Smooth muscle cell (in vitro differentiated cells): Measurements from ENCODE around the gene SLC4A8. TPM values are rescaled to one million over a fixed set of nuclear protein-coding genes. Genes with fewer than 3 reads are reported as not detected.

Source experiments
- DNase-seq: peaks from one replicate; lab custom pipeline; 2025; ENCODE audit not compliant: unreplicated experiment; lab: John Stamatoyannopoulos, UW
- H2AFZ ChIP-seq: fragments of 200-600 bp; sonication (generic); 2 replicates; pipeline ENCODE4 v1.6.0; 2016; ENCODE audit warnings: antibody characterized with exemption, low read depth, mild to moderate bottlenecking
- H3F3A ChIP-seq: fragments of 200-600 bp; sonication (generic); 2 replicates; pipeline ENCODE4 v1.6.0; 2017; ENCODE audit warnings: antibody characterized with exemption, low read depth
- H3K27ac ChIP-seq: fragments of 200-600 bp; sonication (generic); 2 replicates; pipeline ENCODE4 v1.5.1; 2016; ENCODE audit warnings: low read depth, mild to moderate bottlenecking
- H3K27me3 ChIP-seq: fragments of 200-600 bp; sonication (generic); 2 replicates; pipeline ENCODE4 v1.6.1; 2016; ENCODE audit warnings: low read depth, mild to moderate bottlenecking
- H3K36me3 ChIP-seq: fragments of 200-600 bp; sonication (generic); 2 replicates; pipeline ENCODE4 v1.5.1; 2016; ENCODE audit warnings: low read depth
- H3K4me1 ChIP-seq: fragments of 200-600 bp; sonication (generic); 2 replicates; pipeline ENCODE4 v1.5.1; 2016; ENCODE audit warnings: low read depth
- H3K4me2 ChIP-seq: fragments of 200-600 bp; sonication (generic); 2 replicates; pipeline ENCODE4 v1.6.0; 2016; ENCODE audit warnings: mild to moderate bottlenecking
- H3K4me3 ChIP-seq: fragments of 200-600 bp; sonication (generic); 2 replicates; pipeline ENCODE4 v1.5.1; 2016; ENCODE audit warnings: mild to moderate bottlenecking
- H3K79me2 ChIP-seq: fragments of 200-600 bp; sonication (generic); 2 replicates; pipeline ENCODE4 v1.6.0; 2016; ENCODE audit warnings: low read depth, mild to moderate bottlenecking
- H3K9ac ChIP-seq: fragments of 200-600 bp; sonication (generic); 2 replicates; pipeline ENCODE4 v1.6.0; 2016; ENCODE audit warnings: low read depth
- H3K9me3 ChIP-seq: fragments of 200-600 bp; sonication (generic); replicated peaks from 2 replicates; pipeline ENCODE4 v1.5.1; 2016; ENCODE audit warnings: low read depth
- H4K20me1 ChIP-seq: fragments of 200-600 bp; sonication (generic); 2 replicates; pipeline ENCODE4 v1.6.0; 2016; ENCODE audit warnings: low read depth
- CTCF ChIP-seq: fragments of 200-600 bp; sonication (generic); IDR thresholded peaks from 2 replicates; pipeline ENCODE4 v1.5.1; 2017; ENCODE audit warnings: borderline replicate concordance, mild to moderate bottlenecking, antibody characterized with exemption; ENCODE audit not compliant: insufficient read depth, poor library complexity, severe bottlenecking
- WGBS: methylation state at CpG from one replicate; pipeline ENCODE4 v1.1.7; 2016; ENCODE audit warnings: low lambda C conversion rate; 5-methylcytosine and 5-hydroxymethylcytosine counted together
- polyA plus RNA-seq: library from polyadenylated mRNA; unstranded; fragments of >200 nt; fragmentation: Nextera tagmentation; extraction: Ambion mirVana; gene quantifications from 2 replicates; pipeline ENCODE4 v1.2.1, GENCODE V29; 2016
- total RNA-seq: library from RNA; depleted of rRNA; stranded (reverse); fragments of >200 nt; gene quantifications from 2 replicates; pipeline ENCODE4 v1.2.3, GENCODE V29; 2014

The SLC4A8 gene
- total RNA-seq (2.2 and 5.2 TPM in 2 replicates), polyA plus RNA-seq (1.00 and 1.3 TPM in 2 replicates)

DNA sequence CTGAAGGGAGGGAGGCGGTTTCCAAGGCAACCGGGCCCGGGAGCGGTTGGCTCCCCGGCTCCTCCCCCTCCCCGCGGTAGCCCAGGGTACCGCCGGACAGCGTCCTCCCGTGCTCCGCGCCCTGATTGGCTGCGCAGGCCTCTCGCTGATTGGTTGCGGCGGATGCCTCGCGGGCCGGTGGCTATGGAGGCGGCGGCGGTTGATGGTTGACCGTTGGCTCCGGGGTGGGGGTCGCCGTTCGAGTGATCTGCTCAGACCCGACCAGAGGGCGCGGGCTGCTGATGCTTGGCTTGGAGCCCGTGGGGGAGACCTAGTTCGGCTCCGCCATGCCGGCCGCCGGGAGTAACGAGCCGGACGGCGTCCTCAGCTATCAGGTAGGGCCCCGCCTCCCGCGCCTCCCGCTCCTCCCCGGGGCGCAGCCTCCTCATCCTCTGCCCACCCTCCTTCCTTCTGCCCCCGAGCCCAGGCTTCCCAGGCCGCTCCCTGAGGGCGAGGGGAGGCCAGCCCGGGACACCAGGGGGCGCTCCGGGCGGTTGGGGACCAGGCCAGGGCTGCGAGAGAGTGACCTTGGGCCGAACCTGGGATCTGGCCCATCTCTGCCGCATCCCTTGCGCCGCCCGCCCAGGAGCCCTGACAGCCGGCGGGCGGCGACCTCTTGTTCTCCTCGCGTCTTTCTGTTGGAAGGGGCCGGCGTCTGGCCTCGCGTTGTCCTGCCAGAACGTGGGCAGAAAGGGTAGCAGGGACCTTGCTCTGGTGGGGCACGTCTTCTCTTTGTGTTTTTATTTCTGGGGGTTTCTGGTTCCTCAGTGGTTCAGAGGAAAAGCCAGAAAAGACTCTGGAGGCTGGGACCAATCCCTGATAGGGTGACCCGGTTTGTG lies at the start of gene SLC4A8:
TSS of gene SLC4A8 (plus strand) at position 170 of the 878 bp plus-strand sequence. CDS start at position 327, 157 bp downstream.
- H3K4me1 ChIP-seq = peaks cover 3% of the 10 kb centered on the region
- H3K27me3 ChIP-seq = no peaks in the 10 kb centered on the region
- H2AFZ ChIP-seq = no peak within 1 kb of the TSS
- H3K4me2 ChIP-seq = peak within 1 kb of the TSS; percentile 86
- no peaks in the 10 kb centered on the region for H3K36me3 ChIP-seq
- WGBS = 6% methylated on average over 66 of the region's 73 CpGs
- H3K27ac ChIP-seq = no peak within 1 kb of the TSS
- H3K79me2 ChIP-seq = no peaks in the 10 kb centered on the region
- DNase-seq = peak; percentile 43
- H3K9ac ChIP-seq = no peak within 1 kb of the TSS
- peak; percentile 95 for TF ChIP-seq CTCF
- H3F3A ChIP-seq = no peaks in the 10 kb centered on the region
- no peaks in the 10 kb centered on the region for H4K20me1 ChIP-seq
- no peaks in the 10 kb centered on the region for H3K9me3 ChIP-seq
- peak within 1 kb of the TSS; percentile 64 for H3K4me3 ChIP-seq

- Histone ChIP-seq H3K4me1 (peaks cover 8% of the 10 kb centered on the region), H3K27me3 (no peaks in the 10 kb centered on the region), H3K36me3 (no peaks in the 10 kb centered on the region), H3K9me3 (no peaks in the 10 kb centered on the region), H2AFZ (no peak overlapping the region), H3K9ac (no peak overlapping the region), H3F3A (peaks cover 24% of the 10 kb centered on the region), H4K20me1 (no peaks in the 10 kb centered on the region), H3K4me3 (no peak overlapping the region), H3K27ac (peak overlapping the region; percentile 44), H3K4me2 (no peak overlapping the region), H3K79me2 (no peaks in the 10 kb centered on the region)
- WGBS = 53% methylated on average over 5 of the region's 5 CpGs
- DNase-seq = no peak
- no peak for TF ChIP-seq CTCF
These were observed 49.8 kb upstream of the SLC4A8 start for GRCh38 chr12:51374856-51375255.

- no peak overlapping the region for H3K4me2 ChIP-seq
- 93% methylated on average over 11 of the region's 11 CpGs for WGBS
These were observed 47.3 kb upstream of the SLC4A8 start for GRCh38 chr12:51377099-51377984.

More at GRCh38 chr12:51377099-51377984, 47.3 kb upstream of the SLC4A8 start:
- Histone ChIP-seq H3K4me1 (no peaks in the 10 kb centered on the region), H3K9me3 (no peaks in the 10 kb centered on the region), H3K4me3 (no peak overlapping the region), H3K9ac (no peak overlapping the region), H3K27me3 (no peaks in the 10 kb centered on the region), H3K36me3 (no peaks in the 10 kb centered on the region), H3K79me2 (no peaks in the 10 kb centered on the region), H2AFZ (no peak overlapping the region), H3F3A (peaks cover 13% of the 10 kb centered on the region), H4K20me1 (no peaks in the 10 kb centered on the region), H3K27ac (no peak overlapping the region)
- no peak for TF ChIP-seq CTCF
- no peak for DNase-seq
